ENCODE data around the gene ACACA.
"Not testable (repeated sequence)": the region's sequence is repeated elsewhere in the genome, so short reads cannot be mapped to it uniquely, and the experiment has no call there.

Gene ACACA

DNA sequence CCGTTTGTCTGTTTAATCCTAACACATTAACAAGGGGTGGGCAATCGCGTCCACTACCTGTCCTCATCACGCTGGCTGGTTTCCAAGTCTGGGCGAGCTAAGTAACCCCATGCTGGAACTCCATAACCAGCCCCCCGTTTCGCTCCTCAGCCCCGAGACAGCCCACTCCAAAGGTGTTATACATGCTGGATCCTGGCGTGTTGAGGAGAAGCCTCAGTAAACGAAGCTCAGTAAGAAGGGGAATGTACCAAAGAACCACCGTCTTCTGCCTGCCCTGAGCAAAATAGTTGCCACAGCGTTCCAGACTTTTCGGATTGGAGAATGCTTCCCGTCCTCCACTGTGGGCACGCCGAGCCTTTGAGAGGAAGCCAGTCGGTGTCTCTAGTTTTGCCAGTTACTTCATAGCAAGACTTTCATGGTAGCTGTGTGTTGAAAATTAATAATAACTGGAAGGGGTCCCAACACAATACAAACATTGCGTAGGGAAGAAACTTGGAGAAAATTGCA is 46.9 kb downstream of the ACACA start:
- DNase-seq (ENCODE audit: low spot score), result no peak
- TF ChIP-seq, protein P1, sequence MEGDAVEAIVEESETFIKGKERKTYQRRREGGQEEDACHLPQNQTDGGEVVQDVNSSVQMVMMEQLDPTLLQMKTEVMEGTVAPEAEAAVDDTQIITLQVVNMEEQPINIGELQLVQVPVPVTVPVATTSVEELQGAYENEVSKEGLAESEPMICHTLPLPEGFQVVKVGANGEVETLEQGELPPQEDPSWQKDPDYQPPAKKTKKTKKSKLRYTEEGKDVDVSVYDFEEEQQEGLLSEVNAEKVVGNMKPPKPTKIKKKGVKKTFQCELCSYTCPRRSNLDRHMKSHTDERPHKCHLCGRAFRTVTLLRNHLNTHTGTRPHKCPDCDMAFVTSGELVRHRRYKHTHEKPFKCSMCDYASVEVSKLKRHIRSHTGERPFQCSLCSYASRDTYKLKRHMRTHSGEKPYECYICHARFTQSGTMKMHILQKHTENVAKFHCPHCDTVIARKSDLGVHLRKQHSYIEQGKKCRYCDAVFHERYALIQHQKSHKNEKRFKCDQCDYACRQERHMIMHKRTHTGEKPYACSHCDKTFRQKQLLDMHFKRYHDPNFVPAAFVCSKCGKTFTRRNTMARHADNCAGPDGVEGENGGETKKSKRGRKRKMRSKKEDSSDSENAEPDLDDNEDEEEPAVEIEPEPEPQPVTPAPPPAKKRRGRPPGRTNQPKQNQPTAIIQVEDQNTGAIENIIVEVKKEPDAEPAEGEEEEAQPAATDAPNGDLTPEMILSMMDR (IDR thresholded peaks at IDR 0.05; ENCODE audit: extremely low read depth, missing control alignments), result no peak

DNA sequence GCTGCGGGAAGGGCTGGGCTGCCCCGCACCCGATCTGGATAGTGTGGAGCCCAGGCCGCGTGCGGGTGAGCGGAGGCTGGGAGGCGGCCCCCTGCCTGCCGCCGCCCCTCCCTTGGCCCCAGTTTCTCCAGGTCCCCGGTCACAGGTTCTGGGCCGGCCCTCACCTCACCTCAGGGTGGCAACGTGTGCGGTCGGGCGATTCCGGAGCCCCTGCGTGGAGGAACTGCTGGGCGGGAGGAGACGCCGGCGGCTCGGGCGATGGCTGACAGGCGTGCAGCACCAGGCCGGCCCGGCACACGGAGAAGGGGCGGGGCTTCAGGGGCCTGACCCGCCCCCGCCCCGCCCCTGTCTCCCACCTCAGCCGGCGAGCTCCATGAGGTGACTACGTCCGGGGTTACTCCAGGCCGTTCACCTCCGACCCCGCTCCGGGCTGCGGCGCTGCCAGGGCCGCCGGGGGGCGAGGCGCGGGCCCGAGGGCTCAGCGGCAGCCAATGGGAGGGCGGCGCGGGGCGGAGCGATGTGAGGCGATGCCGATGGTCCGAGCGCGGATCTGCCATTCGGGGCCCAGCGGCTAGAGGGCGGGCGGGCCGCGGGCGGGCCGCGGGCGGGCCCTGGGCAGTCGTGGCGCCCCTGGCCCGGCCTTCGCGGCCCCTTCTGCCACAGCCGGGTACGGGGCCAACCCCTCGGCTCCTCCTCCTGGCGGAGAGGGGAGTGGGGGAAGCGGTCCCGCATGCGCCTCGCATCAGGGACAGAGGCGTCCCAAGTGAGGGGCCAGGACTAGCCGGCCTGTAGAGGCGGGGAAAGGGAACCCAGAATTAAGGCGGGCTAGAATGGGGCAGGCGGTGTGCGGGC is 47.6 kb downstream of the ACACA start:
- TF ChIP-seq, protein P1 (IDR thresholded peaks at IDR 0.05; ENCODE audit: extremely low read depth, missing control alignments), result no peak
- peak; percentile 99 for DNase-seq (ENCODE audit: low spot score)

DNA sequence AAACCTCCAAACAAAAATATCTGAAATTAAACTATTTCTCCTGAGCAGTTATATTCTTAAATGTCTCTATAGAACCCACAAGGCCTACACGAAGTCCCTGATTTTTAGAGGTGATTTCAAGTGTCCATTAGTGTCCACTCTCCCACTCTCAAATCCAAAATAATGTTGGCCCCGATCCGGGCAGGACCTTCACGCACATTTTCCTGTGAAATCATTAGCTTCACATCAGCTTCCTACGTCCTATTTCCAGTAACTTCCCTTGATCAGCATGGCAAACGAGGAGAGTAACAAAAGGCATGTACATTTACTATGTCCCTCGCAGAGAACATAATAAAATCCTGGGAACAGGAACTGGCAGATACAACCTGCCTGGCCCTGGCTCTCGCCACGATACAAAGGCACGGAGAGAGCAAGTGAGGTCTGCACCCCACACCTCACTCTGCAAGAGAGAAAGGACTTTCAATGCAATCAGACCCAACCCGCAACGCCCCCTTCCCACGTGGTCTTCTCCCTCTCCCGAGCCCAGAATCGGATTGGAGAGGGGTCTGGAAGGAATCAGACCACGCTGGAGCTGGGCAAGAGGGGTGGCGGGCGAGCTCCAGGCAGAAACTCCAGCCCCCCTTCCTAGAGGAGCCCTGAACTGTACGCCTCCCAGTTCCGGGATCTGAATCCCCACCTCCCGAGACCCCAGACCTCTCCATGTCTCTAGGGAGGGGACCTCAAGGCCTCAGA is 48.4 kb downstream of the ACACA start:
- TF ChIP-seq, protein P1 (IDR thresholded peaks at IDR 0.05; ENCODE audit: extremely low read depth, missing control alignments), result no peak
- peak; percentile 63 for DNase-seq (ENCODE audit: low spot score)

DNA sequence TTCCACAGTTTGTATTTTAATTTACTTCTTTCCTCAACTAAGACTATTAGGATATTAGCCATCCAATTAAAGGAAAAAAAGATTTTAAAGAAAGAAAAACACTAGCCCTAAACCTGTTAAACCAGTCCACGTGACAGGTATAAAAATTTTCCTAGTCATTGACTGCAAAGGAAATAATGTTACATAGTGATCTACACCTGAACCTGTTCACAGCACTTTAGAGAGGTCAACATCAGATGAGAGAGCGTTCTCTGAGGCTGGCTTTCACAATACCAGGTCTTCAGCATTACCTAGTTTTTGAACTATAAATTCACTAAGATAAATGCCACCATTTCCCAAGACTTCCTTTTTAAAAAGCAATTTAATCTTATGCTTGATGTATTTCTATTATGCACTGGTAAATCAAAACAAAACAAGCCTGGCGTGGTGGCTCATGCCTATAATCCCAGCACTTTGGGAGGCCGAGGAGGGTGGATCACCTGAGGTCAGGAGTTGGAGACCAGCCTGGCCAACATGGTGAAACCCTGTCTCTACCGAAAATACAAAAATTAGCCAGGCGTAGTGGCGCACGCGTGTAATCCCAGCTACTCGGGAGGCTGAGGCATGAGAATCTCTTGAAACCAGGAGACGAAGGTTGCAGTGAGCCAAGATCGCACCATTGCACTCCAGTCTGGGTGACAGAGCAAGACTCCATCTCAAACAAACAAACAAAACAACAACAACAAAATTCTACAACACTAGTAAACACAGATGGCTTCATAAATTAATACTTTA is 49.7 kb downstream of the ACACA start:
- not testable (repeated sequence) for DNase-seq (ENCODE audit: low spot score)

DNA sequence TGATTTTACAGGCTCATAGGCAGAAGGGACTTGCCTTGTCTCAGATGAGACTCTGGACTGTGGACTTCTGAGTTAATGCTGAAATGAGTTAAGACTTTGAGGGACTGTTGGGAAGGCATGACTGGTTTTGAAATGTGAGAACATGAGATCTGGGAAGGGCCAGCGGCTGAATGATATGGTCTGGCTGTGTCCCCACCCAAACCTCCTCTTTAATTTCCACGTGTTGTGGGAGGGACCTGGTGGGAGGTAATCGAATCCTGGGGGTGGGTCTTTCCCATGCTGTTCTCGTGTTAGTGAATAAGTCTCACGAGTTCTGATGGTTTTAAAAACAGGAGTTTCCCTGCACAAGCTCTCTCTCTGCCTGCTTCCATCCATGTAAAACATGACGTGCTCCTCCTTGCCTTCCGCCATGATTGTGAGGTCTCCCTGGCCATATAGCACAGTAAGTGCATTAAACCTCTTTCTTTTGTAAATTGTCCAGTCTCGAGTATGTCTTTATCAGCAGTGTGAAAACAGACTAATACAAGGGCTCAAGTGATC is 59.7 kb downstream of the ACACA start:
- not testable (repeated sequence) for DNase-seq (ENCODE audit: low spot score)

DNA sequence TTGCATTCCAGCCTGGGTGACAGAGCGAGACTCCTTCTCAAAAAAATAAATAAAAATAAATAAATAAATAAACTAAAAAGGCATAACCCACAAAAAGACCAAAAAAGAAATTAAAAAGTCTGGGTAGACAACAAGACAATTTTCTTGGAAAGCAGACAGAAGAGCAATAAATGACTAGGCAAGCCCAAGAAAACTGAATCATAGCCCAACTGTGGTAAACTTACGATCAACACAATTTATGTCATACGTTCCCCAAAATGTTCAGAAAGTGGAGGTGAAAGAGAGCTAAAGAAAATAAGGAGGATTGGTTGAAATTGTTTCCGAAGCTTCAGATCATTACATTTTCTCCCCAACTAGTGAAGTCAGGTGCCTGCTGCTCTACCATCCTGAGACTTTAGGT is 62.1 kb downstream of the ACACA start:
- no peak for DNase-seq (ENCODE audit: low spot score)
- TF ChIP-seq, protein P1 (IDR thresholded peaks at IDR 0.05; ENCODE audit: extremely low read depth, missing control alignments), result no peak

DNA sequence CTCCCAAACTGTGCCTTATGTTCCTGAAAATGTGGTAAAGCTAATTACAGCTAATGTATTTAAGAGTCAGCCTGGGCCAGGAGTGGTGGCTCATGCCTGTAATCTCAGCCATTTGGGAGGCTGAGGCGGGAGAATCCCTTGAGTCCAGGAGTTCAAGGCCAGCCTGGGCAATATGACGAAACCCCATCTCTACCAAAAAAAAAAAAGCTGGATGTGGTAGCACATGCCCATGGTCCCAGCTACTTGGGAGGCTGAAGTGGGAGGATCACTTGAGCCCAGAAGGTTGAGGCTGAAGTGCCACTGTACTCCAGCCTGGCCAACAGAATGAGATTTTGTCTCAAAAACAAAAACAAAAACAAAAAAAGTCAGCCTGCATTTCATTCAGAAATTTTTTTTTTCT is 64.0 kb downstream of the ACACA start:
- TF ChIP-seq, protein P1 (IDR thresholded peaks at IDR 0.05; ENCODE audit: extremely low read depth, missing control alignments), result no peak
- DNase-seq (ENCODE audit: low spot score), result no peak

DNA sequence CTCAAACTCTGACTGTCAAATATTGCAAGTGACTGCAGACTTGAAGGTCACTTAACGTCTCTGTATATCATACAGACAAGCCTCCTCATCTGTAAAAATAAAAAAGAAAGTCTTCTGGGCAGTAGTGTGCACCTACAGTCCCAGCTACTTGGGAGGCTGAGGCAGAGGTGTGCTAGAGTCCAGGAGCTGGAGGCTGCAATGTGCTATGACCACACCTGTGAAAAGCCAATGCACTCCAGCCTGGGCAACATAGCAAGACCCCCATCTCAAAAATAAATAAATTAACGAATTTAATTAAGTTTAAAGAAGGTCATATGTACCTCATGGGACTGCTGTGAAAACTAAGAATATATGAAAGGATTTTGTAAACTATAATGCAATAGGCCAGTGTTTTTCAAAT is 65.8 kb downstream of the ACACA start:
- no peak for DNase-seq (ENCODE audit: low spot score)
- TF ChIP-seq, protein P1 (IDR thresholded peaks at IDR 0.05; ENCODE audit: extremely low read depth, missing control alignments), result no peak

Data from GM20000 (cell line).